H1 (cell line): ENCODE measurements around the gene DECR2. TPM values are rescaled to one million over a fixed set of nuclear protein-coding genes. Genes with fewer than 3 reads are reported as not detected.

Source experiments
- CTCF ChIA-PET: fragments of 300-600 bp; sonication (Branson Sonifier 250); formaldehyde crosslinking; loops from one replicate; lab custom pipeline; 2021; ENCODE audit not compliant: partially characterized antibody; lab: Charles Lee
- POLR2A ChIA-PET: fragments of 300-600 bp; sonication (Branson Sonifier 250); formaldehyde crosslinking; loops from one replicate; lab custom pipeline; 2021; ENCODE audit warnings: inconsistent platforms; ENCODE audit not compliant: partially characterized antibody; lab: Charles Lee
- DNase-seq, 2 experiments: peaks; one replicate each; pipeline versions ENCODE4 v3.0.0 to v3.0.0-alpha.2; 2010 to 2022; ENCODE audit warnings: low spot score in 2 of 2, low read depth in 1 of 2, mixed read lengths in 1 of 2
- FAIRE-seq: peaks from 2 replicates; lab custom pipeline; 2011; peaks lifted over from hg19 to GRCh38; lab: Jason Lieb, UNC
- H2AFZ ChIP-seq: 2 replicates; pipeline ENCODE4 v1.8.1; 2012; ENCODE audit warnings: low read length, inconsistent platforms
- H2AK5ac ChIP-seq: 2 replicates; pipeline ENCODE4 v1.6.1; 2013; ENCODE audit warnings: low read depth, low read length
- H2BK120ac ChIP-seq: replicated peaks from 2 replicates; pipeline ENCODE3; 2013; ENCODE audit warnings: low read depth, low read length, inconsistent platforms
- H2BK12ac ChIP-seq: 2 replicates; pipeline ENCODE4 v1.6.1; 2013; ENCODE audit warnings: low read depth, low read length
- H2BK15ac ChIP-seq: 2 replicates; pipeline ENCODE4 v1.6.1; 2013; ENCODE audit warnings: low read length
- H2BK20ac ChIP-seq: 2 replicates; pipeline ENCODE4 v1.6.1; 2013; ENCODE audit warnings: low read length
- H2BK5ac ChIP-seq: 2 replicates; pipeline ENCODE4 v1.6.1; 2013; ENCODE audit warnings: low read depth, low read length
- H3K14ac ChIP-seq: 2 replicates; pipeline ENCODE4 v1.6.1; 2013; ENCODE audit warnings: inconsistent platforms; ENCODE audit not compliant: insufficient read length
- H3K18ac ChIP-seq: 2 replicates; pipeline ENCODE4 v1.6.1; 2013; ENCODE audit warnings: low read length; ENCODE audit errors: extremely low read depth
- H3K23ac ChIP-seq: 2 replicates; pipeline ENCODE4 v1.6.1; 2013; ENCODE audit warnings: inconsistent platforms; ENCODE audit not compliant: insufficient read length
- H3K23me2 ChIP-seq: 2 replicates; pipeline ENCODE4 v1.6.1; 2013; ENCODE audit warnings: low read depth, low read length
- H3K27ac ChIP-seq: 2 replicates; pipeline ENCODE4 v1.6.1; 2011; ENCODE audit warnings: low read depth, low read length, inconsistent platforms
- H3K27me3 ChIP-seq, 4 experiments: replicated peaks in 1 of 4; 1 replicate in 1 of 4; 2 replicates in 3 of 4; pipeline versions ENCODE4 v1.6.1 to v1.8.1; 2011 to 2013; ENCODE audit warnings: low read length in 3 of 4, mild to moderate bottlenecking in 3 of 4, inconsistent platforms in 2 of 4, mixed read lengths in 2 of 4, moderate library complexity in 1 of 4; ENCODE audit not compliant: control insufficient read depth in 3 of 4, insufficient read depth in 3 of 4; ENCODE audit errors: extremely low read depth in 1 of 4
- H3K36me3 ChIP-seq, 4 experiments: 2 replicates each; pipeline versions ENCODE4 v1.6.1 to v1.8.1; 2011 to 2013; ENCODE audit warnings: mild to moderate bottlenecking in 4 of 4, low read length in 3 of 4, moderate library complexity in 2 of 4, control low read depth in 1 of 4, inconsistent platforms in 1 of 4; ENCODE audit not compliant: insufficient read depth in 4 of 4, control insufficient read depth in 2 of 4
- H3K4ac ChIP-seq: replicated peaks from 2 replicates; pipeline ENCODE3; 2013; ENCODE audit warnings: low read length, low read depth, mixed read lengths, inconsistent platforms; ENCODE audit not compliant: insufficient read length
- H3K4me1 ChIP-seq, 4 experiments: replicated peaks in 1 of 4; 1 replicate in 1 of 4; 2 replicates in 3 of 4; pipeline versions ENCODE4 v1.6.1 to v1.8.1; 2011 to 2013; ENCODE audit warnings: low read length in 3 of 4, inconsistent platforms in 2 of 4, mixed read lengths in 1 of 4; ENCODE audit not compliant: insufficient read depth in 4 of 4, control insufficient read depth in 3 of 4
- H3K4me2 ChIP-seq, 2 experiments: 2 replicates each; pipeline versions ENCODE4 v1.6.1 to v1.8.1; 2011 to 2013; ENCODE audit warnings: low read depth in 2 of 2, low read length in 2 of 2, control low read depth in 1 of 2, inconsistent platforms in 1 of 2, mild to moderate bottlenecking in 1 of 2; ENCODE audit not compliant: insufficient read depth in 1 of 2
- H3K4me3 ChIP-seq, 4 experiments: fragments of 200-600, 300-600 bp in 1 of 4; sonication (generic), shearing (Covaris generic), sonication (Bioruptor Twin) in 1 of 4; 2 replicates each; pipeline versions ENCODE4 v1.5.1 to v1.8.1; 2011 to 2016; ENCODE audit warnings: low read length in 4 of 4, low read depth in 3 of 4, control low read depth in 2 of 4, inconsistent platforms in 2 of 4, mild to moderate bottlenecking in 2 of 4, mixed read lengths in 1 of 4, moderate library complexity in 1 of 4; ENCODE audit not compliant: insufficient read depth in 2 of 4; ENCODE audit errors: extremely low read depth in 1 of 4
- H3K56ac ChIP-seq: replicated peaks from 2 replicates; pipeline ENCODE3; 2013; ENCODE audit warnings: low read depth, mild to moderate bottlenecking, mixed read lengths, low read length, inconsistent platforms; ENCODE audit not compliant: insufficient read length
- H3K79me1 ChIP-seq: 2 replicates; pipeline ENCODE4 v1.6.1; 2013; ENCODE audit warnings: low read depth, low read length, control low read depth
- H3K79me2 ChIP-seq, 2 experiments: 2 replicates each; pipeline versions ENCODE4 v1.6.1 to v1.8.1; 2012 to 2013; ENCODE audit warnings: low read length in 2 of 2, mild to moderate bottlenecking in 2 of 2, inconsistent platforms in 1 of 2; ENCODE audit not compliant: insufficient read depth in 2 of 2, control insufficient read depth in 1 of 2
- H3K9ac ChIP-seq, 4 experiments: replicated peaks in 1 of 4; 1 replicate in 1 of 4; 2 replicates in 3 of 4; pipeline versions ENCODE4 v1.6.1 to v1.8.1; 2011 to 2013; ENCODE audit warnings: low read depth in 3 of 4, low read length in 3 of 4, control low read depth in 2 of 4, mild to moderate bottlenecking in 2 of 4, moderate library complexity in 2 of 4, inconsistent platforms in 1 of 4; ENCODE audit errors: extremely low read depth in 1 of 4
- H3K9me3 ChIP-seq, 2 experiments: 2 replicates each; pipeline versions ENCODE4 v1.6.1 to v1.8.1; 2012 to 2013; ENCODE audit warnings: mild to moderate bottlenecking in 2 of 2, moderate library complexity in 2 of 2, control low read depth in 1 of 2, inconsistent platforms in 1 of 2, low read depth in 1 of 2, low read length in 1 of 2, mixed read lengths in 1 of 2; ENCODE audit not compliant: insufficient read depth in 2 of 2
- H4K20me1 ChIP-seq, 2 experiments: replicated peaks in 1 of 2; 2 replicates each; pipeline versions ENCODE3 to v1.8.1; 2011 to 2013; ENCODE audit warnings: inconsistent platforms in 2 of 2, low read length in 2 of 2, mild to moderate bottlenecking in 1 of 2; ENCODE audit not compliant: insufficient read depth in 2 of 2, control insufficient read depth in 1 of 2
- H4K5ac ChIP-seq: 2 replicates; pipeline ENCODE4 v1.6.1; 2013; ENCODE audit warnings: low read length, low read depth, mixed read lengths, inconsistent platforms; ENCODE audit not compliant: insufficient read length
- H4K8ac ChIP-seq: 2 replicates; pipeline ENCODE4 v1.8.0; 2013; ENCODE audit warnings: mild to moderate bottlenecking, moderate library complexity, low read length, inconsistent platforms; ENCODE audit not compliant: insufficient read depth; ENCODE audit errors: extremely low read depth
- H4K91ac ChIP-seq: replicated peaks from 2 replicates; pipeline ENCODE3; 2013; ENCODE audit warnings: low read length, mixed read lengths, inconsistent platforms; ENCODE audit not compliant: insufficient read length
- BACH1 ChIP-seq: IDR thresholded peaks from 2 replicates; pipeline ENCODE4 v1.6.1; 2012; ENCODE audit warnings: low read length, improper control_type of control experiment
- HDAC2 ChIP-seq, 2 experiments: fragments of 300-600 bp in 1 of 2; sonication (generic) in 1 of 2; IDR thresholded peaks; 2 replicates each; pipeline ENCODE4 v1.6.1; 2011 to 2012; ENCODE audit warnings: low read depth in 2 of 2, low read length in 2 of 2, mild to moderate bottlenecking in 2 of 2, moderate library complexity in 2 of 2, borderline replicate concordance in 1 of 2, inconsistent platforms in 1 of 2
- HDAC6 ChIP-seq: IDR thresholded peaks from one replicate; pipeline ENCODE4 v1.7.1; 2012; ENCODE audit warnings: low read depth, mild to moderate bottlenecking, inconsistent platforms, low read length, moderate library complexity
- KDM1A ChIP-seq: fragments of 200-600, 300-600 bp; sonication (generic); IDR thresholded peaks from 2 replicates; pipeline ENCODE4 v1.7.1; 2016; ENCODE audit warnings: mild to moderate bottlenecking, low read length, borderline replicate concordance
- MAX ChIP-seq: IDR thresholded peaks from 2 replicates; pipeline ENCODE4 v1.6.1; 2012; ENCODE audit warnings: inconsistent platforms
- POLR2AphosphoS5 ChIP-seq: IDR thresholded peaks from 2 replicates; pipeline ENCODE4 v1.6.1; 2011; ENCODE audit warnings: low read depth, low read length
- WGBS, 2 experiments: shearing (Covaris generic) in 1 of 2; methylation state at CpG; one replicate each; pipeline versions ENCODE4 v1.1.6 to v1.1.7; 2013 to 2015; ENCODE audit warnings: low lambda C conversion rate in 2 of 2, mixed read lengths in 2 of 2, inconsistent platforms in 1 of 2, low coverage in 1 of 2, missing lambda C conversion rate in 1 of 2; ENCODE audit not compliant: insufficient replicate concordance in 2 of 2, insufficient coverage in 1 of 2, insufficient read length in 1 of 2; ENCODE audit errors: extremely low coverage in 1 of 2, missing lambda C conversion rate in 1 of 2; 5-methylcytosine and 5-hydroxymethylcytosine counted together
- polyA plus RNA-seq, 7 experiments: library from polyadenylated mRNA; depleted of rRNA in 3 of 7; stranded (reverse) in 5 of 7; unstranded in 2 of 7; fragments of >200 nt in 5 of 7; fragments of 200-250 nt in 2 of 7; gene quantifications; 1 replicate in 5 of 7; 2 replicates in 1 of 7; 4 replicates in 1 of 7; pipeline versions ENCODE4 v1.2.1 to v1.2.3, GENCODE V29; 2011 to 2013; ENCODE audit warnings: missing spikeins in 2 of 7, mixed read lengths in 2 of 7
- total RNA-seq: library from RNA; stranded (reverse); fragmentation: NEBNext Ultra II Directional; extraction: Animal tissue kit (Norgen Biotek cat#: 25700); gene quantifications from 2 replicates; pipeline ENCODE4 v1.2.1, GENCODE V29; 2021
- TF ChIP-seq, protein P1 (sequence below): IDR thresholded peaks from 2 replicates; pipeline ENCODE4 v1.6.1; 2012; ENCODE audit warnings: inconsistent platforms
- TF ChIP-seq, protein P2 (sequence below), 3 experiments: IDR thresholded peaks; 1 replicate in 2 of 3; 2 replicates in 1 of 3; pipeline versions ENCODE4 v1.5.1 to v1.6.1; 2011; ENCODE audit warnings: low read length in 3 of 3, mild to moderate bottlenecking in 3 of 3, inconsistent platforms in 2 of 3, low read depth in 1 of 3, moderate library complexity in 1 of 3; ENCODE audit not compliant: insufficient read depth in 1 of 3; ENCODE audit errors: control extremely low read depth in 1 of 3

The DECR2 gene
- total and polyA plus RNA-seq, 2 of the 8 experiments (the other 6 are each of a cell fraction or from before 2014, with no cell fraction given) = 28.2 to 39.9 TPM

GRCh38 chr16:396605-397004, 5.1 kb upstream of the DECR2 start:
- H3K4me2 ChIP-seq = peak overlapping the region; percentile 67 to 71
- H3K27me3 ChIP-seq = no peaks in the 10 kb centered on the region
- peak overlapping the region; percentile 97 for H3K4ac ChIP-seq
- H2BK120ac ChIP-seq = no peak overlapping the region
- no peak overlapping the region for H2AFZ ChIP-seq
- peak overlapping the region; percentile 74 for H4K91ac ChIP-seq
- CTCF ChIA-PET = interaction anchor here (1.0 to 1.8 kb wide), 3 partner anchors 94 to 264 kb away, joined by 3 to 4 read pairs (median 4); no protein-coding TSS in a partner anchor
- peaks cover 7 to 18% (median 14%) of the 10 kb centered on the region in 4 experiments; a peak in 6 of 8 replicates for H3K36me3 ChIP-seq
- H3K79me1 ChIP-seq = no peaks in the 10 kb centered on the region; the same call in 1 of the 2 replicates
- H3K9me3 ChIP-seq = peaks cover 0 to 5% of the 10 kb centered on the region in 2 experiments; a peak in 2 of 4 replicates
- no peaks in the 10 kb centered on the region; a peak in 1 of 4 replicates for H3K79me2 ChIP-seq
- DNase-seq (peak in 1 of 2 experiments; percentile 69), FAIRE-seq (no peak)
- H2BK5ac ChIP-seq = peak overlapping the region; percentile 91; the same call in 1 of the 2 replicates
- peaks cover 0 to 26% (median 13%) of the 10 kb centered on the region in 4 experiments; a peak in 6 of 7 replicates for H3K4me1 ChIP-seq
- H4K20me1 ChIP-seq = peaks cover 2 to 21% of the 10 kb centered on the region in 2 experiments
- no peak overlapping the region for H4K5ac ChIP-seq
- no peak overlapping the region for H3K14ac ChIP-seq
- peak overlapping the region; percentile 15 to 91 (median 41); a peak in 5 of 8 replicates for H3K4me3 ChIP-seq
- H3K18ac ChIP-seq = peak overlapping the region; percentile 62
- no peak overlapping the region for H2BK15ac ChIP-seq
- H4K8ac ChIP-seq = peak overlapping the region; percentile 45; the same call in 1 of the 2 replicates
- H3K23me2 ChIP-seq = peaks cover 5% of the 10 kb centered on the region
- no peak for TF ChIP-seq HDAC6
- peak; percentile 71 for TF ChIP-seq BACH1
- TF ChIP-seq KDM1A = peak; percentile 66; the same call in 1 of the 2 replicates
- TF ChIP-seq HDAC2 (IDR thresholded peaks at IDR 0.05; ENCODE audit: borderline replicate concordance in 1 of 2, low read depth in 2 of 2, low read length in 2 of 2) = peak; percentile 46 to 90; a peak in 2 of 4 replicates
- 0 out of 2 replicates have a peak, but pooled peaks have one; percentile 2 for TF ChIP-seq POLR2AphosphoS5
- TF ChIP-seq, protein P1, sequence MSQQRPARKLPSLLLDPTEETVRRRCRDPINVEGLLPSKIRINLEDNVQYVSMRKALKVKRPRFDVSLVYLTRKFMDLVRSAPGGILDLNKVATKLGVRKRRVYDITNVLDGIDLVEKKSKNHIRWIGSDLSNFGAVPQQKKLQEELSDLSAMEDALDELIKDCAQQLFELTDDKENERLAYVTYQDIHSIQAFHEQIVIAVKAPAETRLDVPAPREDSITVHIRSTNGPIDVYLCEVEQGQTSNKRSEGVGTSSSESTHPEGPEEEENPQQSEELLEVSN = peak; percentile 60; the same call in 1 of the 2 replicates
- TF ChIP-seq, protein P2, sequence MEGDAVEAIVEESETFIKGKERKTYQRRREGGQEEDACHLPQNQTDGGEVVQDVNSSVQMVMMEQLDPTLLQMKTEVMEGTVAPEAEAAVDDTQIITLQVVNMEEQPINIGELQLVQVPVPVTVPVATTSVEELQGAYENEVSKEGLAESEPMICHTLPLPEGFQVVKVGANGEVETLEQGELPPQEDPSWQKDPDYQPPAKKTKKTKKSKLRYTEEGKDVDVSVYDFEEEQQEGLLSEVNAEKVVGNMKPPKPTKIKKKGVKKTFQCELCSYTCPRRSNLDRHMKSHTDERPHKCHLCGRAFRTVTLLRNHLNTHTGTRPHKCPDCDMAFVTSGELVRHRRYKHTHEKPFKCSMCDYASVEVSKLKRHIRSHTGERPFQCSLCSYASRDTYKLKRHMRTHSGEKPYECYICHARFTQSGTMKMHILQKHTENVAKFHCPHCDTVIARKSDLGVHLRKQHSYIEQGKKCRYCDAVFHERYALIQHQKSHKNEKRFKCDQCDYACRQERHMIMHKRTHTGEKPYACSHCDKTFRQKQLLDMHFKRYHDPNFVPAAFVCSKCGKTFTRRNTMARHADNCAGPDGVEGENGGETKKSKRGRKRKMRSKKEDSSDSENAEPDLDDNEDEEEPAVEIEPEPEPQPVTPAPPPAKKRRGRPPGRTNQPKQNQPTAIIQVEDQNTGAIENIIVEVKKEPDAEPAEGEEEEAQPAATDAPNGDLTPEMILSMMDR (IDR thresholded peaks at IDR 0.05; ENCODE audit: control extremely low read depth in 1 of 3, insufficient read depth in 1 of 3, low read depth in 1 of 3, low read length in 3 of 3) = no peak
- 0 out of 2 replicates have a peak, but pooled peaks have one; percentile 42 for TF ChIP-seq MAX
- no peak overlapping the region for H2AK5ac ChIP-seq
- H3K9ac ChIP-seq = peak overlapping the region in 1 of 4 experiments; percentile 42; a peak in 1 of 7 replicates
- H2BK20ac ChIP-seq = no peak overlapping the region
- H3K23ac ChIP-seq = no peak overlapping the region
- H3K27ac ChIP-seq = no peak overlapping the region
- 6% methylated on average over 22 of the region's 22 CpGs; no CpG with 5 or more reads in 1 of the 2 experiments for WGBS, 2 experiments
- 0 out of 2 replicates have a peak overlapping the region, but pooled peaks have one; percentile 80 for H2BK12ac ChIP-seq
- no peak overlapping the region for H3K56ac ChIP-seq
- POLR2A ChIA-PET = interaction anchor here (0.7 to 6.7 kb wide), 8 partner anchors 11 to 127 kb away, joined by 3 to 67 read pairs (median 4); partner anchors contain the start of gene RAB11FIP3
